ENCODE results near the gene TCEA2.

GRCh38 chr20:64091340-64091739 lies 28.3 kb downstream of the TCEA2 start:
- TF ChIP-seq GATA3 (IDR thresholded peaks at IDR 0.05; ENCODE audit: low read depth, low read length) (no peak), GATA2 (IDR thresholded peaks at IDR 0.05; ENCODE audit: low read depth, low read length) (no peak)
